Rectal smooth muscle tissue (tissue), 1 donor: ENCODE measurements around the gene ADCY9.
A peak's percentile ranks its signal among the peaks of the same experiment; 100 is the strongest.

ENCODE experiments used
- H3K27ac ChIP-seq: one replicate; pipeline ENCODE4 v1.7.0; 2013; ENCODE audit warnings: low read depth, low read length, inconsistent platforms
- H3K27me3 ChIP-seq: one replicate; pipeline ENCODE4 v1.7.0; 2013; ENCODE audit warnings: low read length; ENCODE audit not compliant: control insufficient read depth, insufficient read depth
- H3K36me3 ChIP-seq: one replicate; pipeline ENCODE4 v1.7.0; 2013; ENCODE audit warnings: low read length; ENCODE audit not compliant: control insufficient read depth, insufficient read depth
- H3K4me1 ChIP-seq: one replicate; pipeline ENCODE4 v1.7.0; 2013; ENCODE audit warnings: low read length; ENCODE audit not compliant: control insufficient read depth, insufficient read depth
- H3K4me3 ChIP-seq: one replicate; pipeline ENCODE4 v1.7.0; 2013; ENCODE audit warnings: low read length
- H3K9ac ChIP-seq: one replicate; pipeline ENCODE4 v1.7.0; 2013; ENCODE audit warnings: low read length

Gene ADCY9

DNA sequence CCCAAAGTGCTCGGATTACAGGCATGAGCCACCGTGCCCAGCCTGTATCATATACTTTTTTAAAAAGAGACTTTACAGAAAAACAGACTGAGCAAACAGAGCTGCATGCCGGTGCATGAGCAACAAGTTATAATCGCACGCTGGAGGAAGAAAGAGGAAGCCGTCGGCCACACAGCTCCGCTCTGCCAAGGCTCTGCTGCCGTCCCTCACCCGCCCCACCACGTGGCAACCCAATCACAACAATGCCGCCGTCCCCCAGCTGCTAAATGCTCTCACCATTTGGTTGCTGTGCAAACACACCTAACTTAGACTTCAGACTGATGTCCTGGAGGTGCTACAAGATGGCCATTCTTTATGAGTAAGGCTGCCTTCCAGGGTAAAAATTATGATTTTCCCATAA is 83.5 kb downstream of the ADCY9 start:
- Histone ChIP-seq H3K36me3 (no peaks in the 10 kb centered on the region), H3K27ac (no peak overlapping the region), H3K4me1 (no peaks in the 10 kb centered on the region), H3K27me3 (no peaks in the 10 kb centered on the region), H3K4me3 (peak overlapping the region; percentile 41), H3K9ac (no peak overlapping the region)

DNA sequence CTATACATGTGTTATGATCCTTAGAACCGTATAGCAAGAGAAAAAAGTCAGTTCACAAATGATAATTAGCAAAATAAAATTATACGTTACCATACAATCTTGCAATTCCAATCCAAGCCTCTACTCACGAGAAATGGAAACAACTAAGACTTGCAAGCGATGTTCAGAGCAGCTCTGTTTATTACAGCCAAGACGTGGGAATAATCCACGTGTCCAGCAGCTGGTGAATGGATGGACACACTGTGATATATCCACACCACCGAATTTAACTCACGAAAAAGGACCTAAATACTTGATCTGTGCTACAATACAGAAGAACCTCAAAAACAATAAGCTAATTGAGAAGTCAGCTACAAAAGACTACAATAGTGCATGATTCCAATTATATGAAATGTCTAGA is 88.1 kb downstream of the ADCY9 start:
- Histone ChIP-seq H3K27me3 (no peaks in the 10 kb centered on the region), H3K36me3 (peaks cover 2% of the 10 kb centered on the region), H3K9ac (no peak overlapping the region), H3K4me3 (no peak overlapping the region), H3K27ac (no peak overlapping the region), H3K4me1 (no peaks in the 10 kb centered on the region)

DNA sequence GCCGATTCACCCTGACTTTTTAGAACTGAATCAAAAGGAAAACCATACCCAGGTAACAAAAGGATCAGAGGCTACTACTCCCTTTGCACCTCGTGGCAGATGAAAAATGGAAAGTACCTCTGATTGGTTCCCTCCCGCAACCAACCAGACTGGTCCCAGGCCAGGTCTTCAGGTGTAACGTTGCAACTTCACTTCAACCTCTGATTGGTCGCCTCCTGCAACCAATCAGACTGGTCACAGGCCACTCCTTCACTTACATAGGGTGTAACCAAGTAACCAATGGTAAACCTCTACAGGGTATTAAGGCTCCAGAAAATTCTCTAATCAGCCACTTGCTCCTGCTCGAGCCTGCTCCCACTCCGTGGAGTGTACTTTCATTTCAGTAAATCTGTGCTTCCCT is 89.4 kb downstream of the ADCY9 start:
- H3K27ac ChIP-seq = no peak overlapping the region
- peaks cover 2% of the 10 kb centered on the region for H3K36me3 ChIP-seq
- no peak overlapping the region for H3K9ac ChIP-seq
- no peaks in the 10 kb centered on the region for H3K27me3 ChIP-seq
- no peak overlapping the region for H3K4me3 ChIP-seq
- no peaks in the 10 kb centered on the region for H3K4me1 ChIP-seq

DNA sequence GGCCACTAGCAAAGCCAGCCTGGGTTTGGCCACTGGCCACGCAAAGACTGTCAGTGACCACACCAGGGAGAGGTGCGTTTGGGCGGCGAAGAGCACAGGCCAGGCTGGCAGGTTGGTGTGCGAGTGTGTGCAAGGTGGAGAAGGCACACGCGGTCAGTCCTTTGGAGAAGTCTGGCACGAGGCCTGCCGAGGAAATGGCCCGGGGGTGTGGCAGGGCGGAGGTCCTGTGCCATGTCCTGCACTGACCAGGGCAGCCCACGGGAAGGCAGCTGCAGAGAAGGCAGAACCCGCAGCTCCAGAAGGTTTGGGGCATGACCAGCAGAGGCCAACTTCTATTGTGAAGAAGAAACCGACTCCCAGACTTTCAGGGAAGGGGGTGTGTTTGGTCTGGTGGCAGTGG is 90.8 kb downstream of the ADCY9 start:
- no peak overlapping the region for H3K27ac ChIP-seq
- no peaks in the 10 kb centered on the region for H3K4me1 ChIP-seq
- H3K9ac ChIP-seq = no peak overlapping the region
- peaks cover 2% of the 10 kb centered on the region for H3K36me3 ChIP-seq
- H3K27me3 ChIP-seq = no peaks in the 10 kb centered on the region
- no peak overlapping the region for H3K4me3 ChIP-seq

DNA sequence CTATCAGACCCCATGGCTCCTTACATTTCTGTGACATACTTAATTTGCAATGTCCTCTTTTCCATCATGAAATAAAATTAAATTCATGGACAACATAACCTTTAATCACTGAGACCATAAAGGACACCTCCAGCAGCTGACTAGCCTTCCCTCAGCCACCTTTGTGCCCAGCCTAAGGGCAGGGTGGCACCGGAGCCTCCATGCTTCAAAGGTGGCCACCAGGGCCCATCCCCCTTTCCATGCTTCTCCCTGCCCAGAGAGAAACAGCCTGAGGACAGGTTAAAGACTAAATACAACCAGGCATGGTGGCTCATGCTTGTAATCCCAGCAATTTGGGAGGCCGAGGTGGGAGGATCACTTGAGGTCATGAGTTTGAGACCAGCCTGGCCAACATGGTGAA is 94.3 kb downstream of the ADCY9 start:
- Histone ChIP-seq H3K27ac (no peak overlapping the region), H3K27me3 (no peaks in the 10 kb centered on the region), H3K36me3 (peaks cover 2% of the 10 kb centered on the region), H3K4me1 (no peaks in the 10 kb centered on the region), H3K4me3 (no peak overlapping the region), H3K9ac (no peak overlapping the region)

DNA sequence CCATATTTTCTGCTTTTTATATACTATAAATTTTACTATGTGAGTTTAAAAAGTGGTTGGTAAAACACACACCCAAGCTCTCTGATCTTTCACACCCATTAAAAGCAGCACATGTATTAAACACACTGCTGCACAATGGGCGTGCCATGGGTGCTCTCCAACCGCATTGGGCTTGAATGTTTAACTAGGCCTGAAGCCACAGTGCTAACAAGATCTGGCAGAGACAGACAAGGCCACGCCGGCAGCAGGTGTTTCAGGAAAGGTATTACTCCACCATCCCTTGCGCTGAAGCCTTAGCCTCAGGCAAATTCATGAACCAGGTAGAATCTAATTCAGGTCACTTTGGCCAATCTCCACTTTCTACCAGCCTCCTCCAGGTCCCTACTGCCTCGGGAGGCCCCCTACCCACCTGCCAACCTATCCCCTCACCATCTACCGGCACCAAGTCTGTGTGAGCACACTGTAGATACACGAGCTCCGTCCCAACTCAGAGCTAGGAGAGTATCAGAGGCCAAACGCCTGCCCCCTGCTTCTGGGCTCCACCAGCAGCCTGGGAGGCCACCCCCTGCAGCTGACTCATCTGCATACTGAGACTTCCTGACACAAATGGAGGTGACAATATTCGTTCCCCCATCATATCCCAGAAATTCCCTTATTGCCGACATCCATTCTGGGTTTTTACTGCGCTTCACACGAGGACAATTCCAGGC is 95.0 kb downstream of the ADCY9 start:
- Histone ChIP-seq H3K27ac (no peak overlapping the region), H3K4me3 (no peak overlapping the region), H3K9ac (no peak overlapping the region), H3K36me3 (peaks cover 2% of the 10 kb centered on the region), H3K4me1 (no peaks in the 10 kb centered on the region), H3K27me3 (no peaks in the 10 kb centered on the region)

DNA sequence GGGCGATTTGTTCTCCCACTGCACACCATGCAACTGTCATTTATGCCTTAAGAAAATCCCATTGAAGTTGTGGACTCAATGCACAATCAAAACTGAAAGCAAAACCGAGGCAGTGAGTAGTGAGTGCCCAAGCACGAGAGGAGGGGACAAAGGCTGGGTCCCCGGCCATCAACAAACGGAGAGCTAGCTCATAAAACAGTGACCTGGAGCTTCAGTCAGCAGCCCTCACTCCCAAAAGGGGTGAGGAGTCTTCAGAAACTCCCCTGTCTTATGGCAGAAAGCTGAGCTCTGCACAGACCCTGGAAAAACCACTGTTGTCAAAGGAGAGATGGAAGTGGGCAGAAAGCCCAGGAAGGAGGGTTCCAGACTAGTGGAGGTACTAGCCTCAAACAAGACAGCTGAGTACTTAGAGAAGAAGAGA is 96.9 kb downstream of the ADCY9 start:
- H3K27me3 ChIP-seq = no peaks in the 10 kb centered on the region
- H3K27ac ChIP-seq = no peak overlapping the region
- no peak overlapping the region for H3K9ac ChIP-seq

DNA sequence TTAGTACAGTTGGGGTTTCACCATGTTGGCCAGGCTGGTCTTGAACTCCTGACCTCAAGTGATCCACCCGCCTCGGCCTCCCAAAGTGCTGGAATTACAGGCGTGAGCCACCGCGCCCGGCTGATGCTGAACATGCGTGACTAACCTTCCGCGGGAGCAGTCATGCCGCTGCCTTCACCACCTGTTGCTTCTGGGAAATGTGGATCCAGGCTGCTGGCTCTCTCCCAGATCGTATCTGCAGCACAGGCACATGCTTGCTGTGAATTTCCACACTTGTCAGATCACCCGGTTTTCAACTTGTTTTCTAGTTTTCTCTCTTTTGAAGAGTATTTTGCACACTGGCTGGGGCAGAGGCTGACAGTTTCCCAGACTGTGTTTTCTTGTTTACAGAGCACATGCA is 97.9 kb downstream of the ADCY9 start:
- H3K27me3 ChIP-seq = no peaks in the 10 kb centered on the region
- no peak overlapping the region for H3K4me3 ChIP-seq
- no peak overlapping the region for H3K9ac ChIP-seq
- H3K4me1 ChIP-seq = no peaks in the 10 kb centered on the region
- no peaks in the 10 kb centered on the region for H3K36me3 ChIP-seq
- no peak overlapping the region for H3K27ac ChIP-seq

More for the DNA sequence above, 96.9 kb downstream of the ADCY9 start:
- no peaks in the 10 kb centered on the region for H3K4me1 ChIP-seq
- H3K4me3 ChIP-seq = peak overlapping the region; percentile 56
- H3K36me3 ChIP-seq = no peaks in the 10 kb centered on the region

DNA sequence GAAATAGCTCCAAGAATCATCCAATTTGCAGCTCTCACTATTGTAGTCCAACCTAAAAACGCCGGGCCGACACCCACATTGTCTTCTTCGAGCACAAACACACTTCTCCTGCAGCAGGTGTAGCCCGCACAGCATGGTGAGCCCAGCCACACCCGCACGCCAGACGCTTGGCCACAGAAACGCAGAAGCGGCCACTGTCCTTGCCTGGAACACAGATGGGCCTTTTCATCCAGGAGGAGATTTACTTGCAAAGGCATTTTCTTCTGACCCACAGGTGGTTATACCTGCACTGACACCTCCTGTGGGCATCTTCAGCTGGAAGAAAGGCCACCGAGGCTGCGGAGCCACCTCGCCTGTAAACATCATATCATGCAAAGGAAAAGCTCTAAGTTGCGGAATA is 98.4 kb downstream of the ADCY9 start:
- Histone ChIP-seq H3K36me3 (no peaks in the 10 kb centered on the region), H3K4me1 (no peaks in the 10 kb centered on the region), H3K4me3 (no peak overlapping the region), H3K27me3 (no peaks in the 10 kb centered on the region), H3K9ac (no peak overlapping the region), H3K27ac (no peak overlapping the region)

DNA sequence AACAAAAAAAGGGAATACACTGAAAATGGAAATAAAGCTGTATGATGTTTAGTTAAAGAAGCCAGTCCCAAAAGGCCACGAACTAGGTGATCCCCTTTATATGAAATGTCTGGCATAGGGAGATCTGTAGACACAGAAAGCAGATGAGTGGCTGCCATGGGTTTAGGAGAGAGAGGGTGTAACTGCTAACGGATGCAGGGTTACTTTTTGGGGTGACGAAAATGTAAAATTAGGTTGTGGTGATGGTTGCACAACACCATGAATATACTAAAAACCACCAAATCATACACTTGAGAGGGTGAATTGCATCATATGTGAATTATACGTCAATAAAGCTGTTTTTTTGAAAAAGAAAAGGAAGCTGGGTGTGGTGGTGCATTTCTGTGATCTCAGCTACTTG is 99.6 kb downstream of the ADCY9 start:
- H3K36me3 ChIP-seq = no peaks in the 10 kb centered on the region
- H3K27ac ChIP-seq = no peak overlapping the region
- no peaks in the 10 kb centered on the region for H3K4me1 ChIP-seq
- H3K9ac ChIP-seq = no peak overlapping the region
- H3K4me3 ChIP-seq = no peak overlapping the region
- H3K27me3 ChIP-seq = no peaks in the 10 kb centered on the region

DNA sequence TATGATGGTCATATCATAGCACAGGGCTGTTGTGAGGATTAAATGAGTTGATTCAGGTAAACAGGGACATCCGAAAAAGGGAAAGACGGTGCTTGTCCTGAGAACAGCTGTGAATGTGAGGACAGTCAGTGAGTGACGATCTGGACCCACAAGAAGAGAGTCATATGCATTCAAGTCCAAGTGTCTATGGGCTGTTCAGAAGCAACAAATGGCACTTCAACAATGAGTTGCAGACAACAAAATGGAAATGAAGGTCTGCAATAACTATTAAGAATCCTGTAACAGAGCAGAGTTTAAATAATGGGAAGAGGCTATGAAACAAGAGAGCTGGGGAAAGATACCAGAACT is 100.3 kb downstream of the ADCY9 start:
- no peaks in the 10 kb centered on the region for H3K36me3 ChIP-seq
- H3K27me3 ChIP-seq = no peaks in the 10 kb centered on the region
- no peak overlapping the region for H3K27ac ChIP-seq
- H3K9ac ChIP-seq = no peak overlapping the region
- no peak overlapping the region for H3K4me3 ChIP-seq
- H3K4me1 ChIP-seq = no peaks in the 10 kb centered on the region

DNA sequence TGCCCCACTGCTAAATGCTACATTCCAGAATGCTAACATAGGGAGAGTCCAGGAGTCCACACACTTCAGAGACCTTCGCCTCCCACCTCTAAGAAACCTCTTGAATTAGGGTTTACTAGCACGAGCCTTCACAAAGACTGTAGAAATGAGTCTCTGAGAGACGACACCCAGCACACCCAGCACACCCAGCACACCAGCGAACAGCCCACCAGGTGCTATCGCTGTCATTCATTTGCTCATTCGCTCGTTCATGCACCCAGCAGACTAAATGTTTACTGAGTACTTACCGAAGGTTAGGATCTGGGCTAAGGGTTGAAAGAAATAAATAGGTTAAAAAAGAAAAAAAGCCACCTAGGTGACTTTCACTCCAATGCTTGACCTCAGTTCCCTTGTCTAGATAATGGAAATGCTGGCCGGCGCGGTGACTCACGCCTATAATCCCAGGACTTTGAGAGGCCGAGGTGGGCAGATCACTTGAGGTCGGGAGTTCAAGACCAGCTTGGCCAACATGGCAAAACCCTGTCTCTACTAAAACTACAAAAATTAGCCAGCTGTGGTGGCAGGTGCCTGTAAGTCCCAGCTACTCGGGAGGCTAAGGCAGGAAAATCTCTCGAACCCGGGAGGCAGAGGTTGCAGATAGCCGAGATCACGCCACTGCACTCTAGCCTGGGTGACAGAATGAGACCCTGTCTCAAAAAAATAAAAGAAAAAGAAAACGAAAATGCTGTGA is 100.8 kb downstream of the ADCY9 start:
- H3K4me1 ChIP-seq = no peaks in the 10 kb centered on the region
- H3K27ac ChIP-seq = no peak overlapping the region
- no peaks in the 10 kb centered on the region for H3K27me3 ChIP-seq
- no peaks in the 10 kb centered on the region for H3K36me3 ChIP-seq
- no peak overlapping the region for H3K9ac ChIP-seq
- no peak overlapping the region for H3K4me3 ChIP-seq
